Kidney epithelial cell (primary cell): Measurements from ENCODE around the gene PPP3CA. TPM values are rescaled to one million over a fixed set of nuclear protein-coding genes. Genes with fewer than 3 reads are reported as not detected.

Experiments used
- DNase-seq: peaks from one replicate; pipeline ENCODE4 v3.0.0-alpha.2; 2010; ENCODE audit warnings: low read depth
- H3K27me3 ChIP-seq: 2 replicates; pipeline ENCODE4 v1.6.0; 2011; ENCODE audit warnings: low read length; ENCODE audit not compliant: control insufficient read depth, insufficient read depth
- H3K36me3 ChIP-seq: 2 replicates; pipeline ENCODE4 v1.5.1; 2011; ENCODE audit warnings: low read length; ENCODE audit not compliant: control insufficient read depth, insufficient read depth
- H3K4me3 ChIP-seq: 2 replicates; pipeline ENCODE4 v1.5.1; 2011; ENCODE audit warnings: low read depth, mild to moderate bottlenecking, control low read depth, low read length
- total RNA-seq: library from RNA; depleted of rRNA; stranded (reverse); fragments of >200 nt; gene quantifications from 2 replicates; pipeline ENCODE4 v1.2.3, GENCODE V29; 2015
- TF ChIP-seq, protein P1 (sequence below): IDR thresholded peaks from 2 replicates; pipeline ENCODE4 v1.5.1; 2011; ENCODE audit warnings: mild to moderate bottlenecking, moderate library complexity, low read length, control low read depth, inconsistent platforms; ENCODE audit not compliant: insufficient read depth, poor library complexity, severe bottlenecking

The PPP3CA gene
- total RNA-seq, 1 donor from 2014 or later: 26.5 TPM

DNA sequence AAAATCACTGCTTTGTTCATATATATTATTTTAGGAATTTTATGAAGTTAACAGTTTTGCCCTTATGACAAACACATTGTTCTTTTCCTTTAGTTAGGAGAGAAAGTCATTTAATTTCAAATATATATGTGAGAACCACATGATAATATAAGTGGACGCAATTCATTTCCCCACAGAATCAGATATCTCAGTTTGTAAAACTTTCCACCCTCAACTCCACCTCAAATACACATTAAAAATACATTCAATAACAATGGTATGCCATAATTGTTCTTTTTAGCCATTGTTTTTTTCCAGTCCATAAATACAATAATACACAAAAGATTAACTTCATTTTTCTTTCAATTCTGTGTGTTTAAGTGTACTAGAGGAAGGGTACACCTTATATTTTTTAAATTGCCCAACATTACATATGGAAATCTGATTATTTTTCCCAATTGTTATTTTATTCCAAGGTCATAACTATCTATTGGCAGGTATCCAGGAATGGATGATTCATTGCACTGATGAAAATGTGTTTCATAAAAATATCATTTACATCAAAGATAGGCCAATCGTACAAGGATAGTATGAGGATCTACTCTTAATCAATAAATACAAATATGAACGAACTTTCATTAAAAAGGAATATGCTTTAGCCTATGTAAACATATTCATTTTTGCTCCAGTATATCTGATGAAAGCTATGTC, 125.0 kb downstream of the PPP3CA start:
- TF ChIP-seq, protein P1, sequence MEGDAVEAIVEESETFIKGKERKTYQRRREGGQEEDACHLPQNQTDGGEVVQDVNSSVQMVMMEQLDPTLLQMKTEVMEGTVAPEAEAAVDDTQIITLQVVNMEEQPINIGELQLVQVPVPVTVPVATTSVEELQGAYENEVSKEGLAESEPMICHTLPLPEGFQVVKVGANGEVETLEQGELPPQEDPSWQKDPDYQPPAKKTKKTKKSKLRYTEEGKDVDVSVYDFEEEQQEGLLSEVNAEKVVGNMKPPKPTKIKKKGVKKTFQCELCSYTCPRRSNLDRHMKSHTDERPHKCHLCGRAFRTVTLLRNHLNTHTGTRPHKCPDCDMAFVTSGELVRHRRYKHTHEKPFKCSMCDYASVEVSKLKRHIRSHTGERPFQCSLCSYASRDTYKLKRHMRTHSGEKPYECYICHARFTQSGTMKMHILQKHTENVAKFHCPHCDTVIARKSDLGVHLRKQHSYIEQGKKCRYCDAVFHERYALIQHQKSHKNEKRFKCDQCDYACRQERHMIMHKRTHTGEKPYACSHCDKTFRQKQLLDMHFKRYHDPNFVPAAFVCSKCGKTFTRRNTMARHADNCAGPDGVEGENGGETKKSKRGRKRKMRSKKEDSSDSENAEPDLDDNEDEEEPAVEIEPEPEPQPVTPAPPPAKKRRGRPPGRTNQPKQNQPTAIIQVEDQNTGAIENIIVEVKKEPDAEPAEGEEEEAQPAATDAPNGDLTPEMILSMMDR: no peak
- no peak overlapping the region for H3K4me3 ChIP-seq
- no peaks in the 10 kb centered on the region for H3K27me3 ChIP-seq
- H3K36me3 ChIP-seq: no peaks in the 10 kb centered on the region
- no peak for DNase-seq

DNA sequence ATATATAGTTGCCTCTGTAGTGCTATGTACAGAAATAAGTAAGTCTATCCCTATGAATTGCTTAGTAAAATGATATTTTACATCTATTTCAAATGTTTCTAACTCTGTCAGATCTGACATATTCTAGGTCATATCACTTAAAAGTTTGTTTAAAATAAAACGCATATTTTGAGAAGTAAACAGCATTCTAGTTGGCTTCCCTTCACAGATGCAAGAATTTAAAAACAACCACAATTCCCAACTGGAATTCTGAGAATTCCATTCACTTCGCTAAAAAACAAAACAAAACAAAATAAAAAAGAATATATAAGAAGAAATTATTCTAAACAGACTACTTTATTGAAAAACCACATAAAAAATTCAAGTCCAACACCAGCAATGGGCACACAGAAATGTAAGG, 126.0 kb downstream of the PPP3CA start:
- TF ChIP-seq, protein P1: no peak
- H3K36me3 ChIP-seq: no peaks in the 10 kb centered on the region
- no peak for DNase-seq
- no peaks in the 10 kb centered on the region for H3K27me3 ChIP-seq
- no peak overlapping the region for H3K4me3 ChIP-seq

DNA sequence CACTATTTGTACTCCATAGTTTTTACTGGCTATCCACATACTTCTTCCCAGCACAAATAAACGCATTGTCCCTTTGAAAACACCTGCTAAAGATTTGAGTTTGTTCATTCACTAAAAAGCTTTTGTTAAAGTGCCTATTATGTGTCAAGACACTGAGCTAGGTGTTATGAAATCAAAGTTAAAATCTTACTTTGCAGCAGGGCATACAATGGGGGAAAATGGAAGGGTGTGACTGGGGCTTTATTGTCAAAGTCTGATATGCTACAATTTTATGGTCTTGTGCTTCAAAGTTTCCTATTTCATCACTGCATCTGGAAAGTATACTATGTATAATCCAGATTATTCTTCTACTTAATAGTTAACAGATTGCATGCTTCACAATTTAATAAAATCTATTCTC, 128.4 kb downstream of the PPP3CA start:
- TF ChIP-seq, protein P1: no peak
- no peaks in the 10 kb centered on the region for H3K27me3 ChIP-seq

DNA sequence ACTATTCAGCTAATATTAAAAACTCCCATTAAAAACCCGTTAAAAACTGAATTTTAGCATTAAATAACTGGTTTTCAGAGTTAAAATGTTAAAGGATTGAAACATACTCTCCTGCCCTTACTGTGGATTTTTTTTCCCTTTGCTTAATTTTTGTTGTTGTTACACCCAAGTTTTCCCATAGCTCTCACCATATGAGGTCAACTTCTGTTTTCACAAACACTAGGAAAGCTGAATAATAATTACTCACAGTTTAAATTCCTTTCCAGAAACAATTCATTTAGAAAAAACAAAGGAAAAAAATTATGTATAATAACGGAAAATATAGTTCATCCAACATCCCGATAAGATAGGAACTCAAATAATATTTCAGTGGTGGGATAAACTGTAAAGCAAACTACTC, 129.0 kb downstream of the PPP3CA start:
- TF ChIP-seq, protein P1: no peak
- Histone ChIP-seq H3K27me3 (no peaks in the 10 kb centered on the region), H3K4me3 (no peak overlapping the region), H3K36me3 (no peaks in the 10 kb centered on the region)
- DNase-seq: no peak

More for the DNA sequence above, 128.4 kb downstream of the PPP3CA start:
- no peak overlapping the region for H3K4me3 ChIP-seq
- H3K36me3 ChIP-seq: no peaks in the 10 kb centered on the region
- DNase-seq: no peak

DNA sequence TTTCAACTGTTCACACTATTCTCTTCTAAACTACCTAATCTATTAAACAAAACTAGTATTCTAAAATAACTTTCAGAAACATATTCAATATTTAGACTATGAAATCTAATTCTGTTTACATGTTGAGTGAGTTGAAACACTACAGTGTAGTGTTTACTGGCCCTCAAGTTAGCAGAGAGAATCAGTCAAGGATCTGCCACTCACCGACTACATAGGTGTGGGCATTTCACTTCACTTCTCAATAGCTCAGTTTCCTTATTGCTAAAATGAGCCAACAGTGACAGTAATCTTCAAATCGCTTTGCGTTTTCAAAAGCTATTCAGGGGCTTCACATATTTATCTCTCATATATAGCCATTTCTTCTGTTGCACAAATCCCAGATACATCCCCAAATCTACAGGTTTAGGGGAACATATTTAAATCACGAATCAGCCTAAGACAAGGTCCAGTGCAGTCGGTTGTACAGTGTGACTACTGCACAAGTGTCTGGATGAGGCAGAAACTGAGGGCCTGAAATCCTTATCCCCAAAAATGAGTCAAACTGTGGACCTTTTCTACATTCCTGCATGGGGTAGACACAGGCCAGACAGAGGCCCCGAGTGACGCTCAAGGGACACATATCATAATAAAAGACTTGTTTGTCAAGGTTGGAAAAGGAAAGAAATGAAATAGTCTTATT, 129.8 kb downstream of the PPP3CA start:
- Histone ChIP-seq H3K27me3 (no peaks in the 10 kb centered on the region), H3K36me3 (no peaks in the 10 kb centered on the region), H3K4me3 (no peak overlapping the region)
- TF ChIP-seq, protein P1: no peak
- DNase-seq: no peak
